HEK293T (cell line): Measurements from ENCODE around the gene EGFL8.

ENCODE experiments used
- ARNT ChIP-seq: fragments of 450-650 bp; IDR thresholded peaks from 2 replicates; pipeline ENCODE4 v1.6.1; 2017; ENCODE audit warnings: mild to moderate bottlenecking
- BHLHE40 ChIP-seq: fragments of 450-650 bp; IDR thresholded peaks from 2 replicates; pipeline ENCODE4 v1.6.1; 2016; ENCODE audit warnings: mild to moderate bottlenecking, moderate library complexity, borderline replicate concordance
- FOXA1 ChIP-seq: fragments of 450-650 bp; IDR thresholded peaks from 2 replicates; pipeline ENCODE4 v1.6.1; 2016; ENCODE audit warnings: mild to moderate bottlenecking
- FOXK2 ChIP-seq: fragments of 450-650 bp; IDR thresholded peaks from 2 replicates; pipeline ENCODE4 v1.6.1; 2016; ENCODE audit warnings: mild to moderate bottlenecking
- NFRKB ChIP-seq: fragments of 450-650 bp; IDR thresholded peaks from 2 replicates; pipeline ENCODE4 v1.6.1; 2016; ENCODE audit warnings: mild to moderate bottlenecking, moderate library complexity
- SUZ12 ChIP-seq: fragments of 450-650 bp; IDR thresholded peaks from 2 replicates; pipeline ENCODE4 v1.6.1; 2016; ENCODE audit warnings: mild to moderate bottlenecking

GRCh38 chr6:32164295-32164694 is at the start of gene EGFL8:
- no peak for TF ChIP-seq FOXK2
- no peak for TF ChIP-seq SUZ12
- no peak for TF ChIP-seq BHLHE40
- no peak for TF ChIP-seq ARNT
- TF ChIP-seq FOXA1, result no peak
- no peak for TF ChIP-seq NFRKB
